T-cell (primary cell): ENCODE measurements around the gene LVRN. TPM values are rescaled to one million over a fixed set of nuclear protein-coding genes. Genes with fewer than 3 reads are reported as not detected.

ENCODE experiments used
- ATAC-seq, 4 experiments: fragments of 200-7000 bp in 3 of 4; fragments of 150-1000 bp in 1 of 4; cut with Tn5 transposase; replicated peaks in 1 of 4; 1 replicate in 3 of 4; 2 replicates in 1 of 4; pipeline ENCODE4 v1.10.0; 2021; ENCODE audit warnings: moderate library complexity in 3 of 4, mild to moderate bottlenecking in 2 of 4, moderate number of reproducible peaks in 1 of 4
- CTCF ChIA-PET, 2 donors: fragments of 300-600 bp; sonication (Branson Sonifier 250); formaldehyde crosslinking; loops; one replicate each; lab custom pipeline; 2022; ENCODE audit warnings: antibody characterized with exemption in 2 of 2; lab: Charles Lee
- POLR2A ChIA-PET, 2 donors: fragments of 300-600 bp; sonication (Branson Sonifier 250); formaldehyde crosslinking; loops; one replicate each; lab custom pipeline; 2022; ENCODE audit warnings: antibody characterized with exemption in 2 of 2; lab: Charles Lee
- DNase-seq, 35 experiments: peaks; one replicate each; pipeline versions ENCODE4 v3.0.0 to v3.0.0-alpha.2; 2013 to 2023
- H3K27ac ChIP-seq: one replicate; pipeline ENCODE4 v1.5.1; 2013; ENCODE audit warnings: low read length
- H3K27me3 ChIP-seq, 2 experiments: replicated peaks in 1 of 2; 1 replicate in 1 of 2; 2 replicates in 1 of 2; pipeline versions ENCODE4 v1.6.1 to v1.7.0; 2013; ENCODE audit warnings: low read length in 1 of 2, mixed read lengths in 1 of 2; ENCODE audit not compliant: control insufficient read depth in 2 of 2, insufficient read depth in 2 of 2; ENCODE audit errors: extremely low read depth in 1 of 2
- H3K36me3 ChIP-seq, 2 donors: 1 replicate in 1 of 2; 2 replicates in 1 of 2; pipeline versions ENCODE4 v1.6.1 to v1.7.0; 2013; ENCODE audit warnings: low read length in 1 of 2; ENCODE audit not compliant: control insufficient read depth in 2 of 2, insufficient read depth in 1 of 2; ENCODE audit errors: extremely low read depth in 1 of 2
- H3K4me1 ChIP-seq, 2 experiments: 1 replicate in 1 of 2; 2 replicates in 1 of 2; pipeline versions ENCODE4 v1.6.1 to v1.7.0; 2013; ENCODE audit warnings: low read length in 2 of 2, mixed read lengths in 1 of 2; ENCODE audit not compliant: insufficient read depth in 2 of 2, control insufficient read depth in 1 of 2; ENCODE audit errors: extremely low read depth in 1 of 2
- H3K4me3 ChIP-seq, 2 donors: 1 replicate in 1 of 2; 2 replicates in 1 of 2; pipeline versions ENCODE4 v1.5.1 to v1.7.0; 2013; ENCODE audit warnings: mild to moderate bottlenecking in 2 of 2, low read length in 1 of 2, moderate library complexity in 1 of 2; ENCODE audit not compliant: control insufficient read depth in 1 of 2; ENCODE audit errors: extremely low read depth in 1 of 2
- H3K9me3 ChIP-seq: 2 replicates; pipeline ENCODE4 v1.7.0; 2013
- H3K27ac Mint-ChIP-seq, 2 donors: one replicate each; pipeline ENCODE4 v1.8.0; 2020 to 2021; ENCODE audit warnings: mild to moderate bottlenecking in 2 of 2, mixed read lengths in 2 of 2
- H3K27me3 Mint-ChIP-seq, 2 donors: one replicate each; pipeline ENCODE4 v1.8.0; 2021 to 2022; ENCODE audit warnings: mixed read lengths in 2 of 2
- H3K36me3 Mint-ChIP-seq: one replicate; pipeline ENCODE4 v1.8.0; 2021; ENCODE audit warnings: mixed read lengths
- H3K4me1 Mint-ChIP-seq, 3 donors: one replicate each; pipeline ENCODE4 v1.8.0; 2020 to 2022; ENCODE audit warnings: mixed read lengths in 3 of 3, mild to moderate bottlenecking in 1 of 3
- H3K4me3 Mint-ChIP-seq, 3 donors: one replicate each; pipeline ENCODE4 v1.8.0; 2020 to 2022; ENCODE audit warnings: mild to moderate bottlenecking in 3 of 3, mixed read lengths in 3 of 3, moderate library complexity in 3 of 3
- H3K9me3 Mint-ChIP-seq, 3 donors: one replicate each; pipeline ENCODE4 v1.8.0; 2020 to 2022; ENCODE audit warnings: mixed read lengths in 3 of 3
- WGBS: methylation state at CpG from one replicate; pipeline ENCODE4 v1.1.5; 2013; ENCODE audit warnings: missing lambda C conversion rate; ENCODE audit not compliant: insufficient coverage; 5-methylcytosine and 5-hydroxymethylcytosine counted together
- total RNA-seq, 35 experiments: library from RNA in 6 of 35; stranded (reverse) in 6 of 35; fragments of 120-200 nt in 1 of 35; gene quantifications; one replicate each; pipeline versions ENCODE4 v1.2.1 to v1.2.4 and lab custom pipeline; 2013 to 2026

LVRN gene
- total RNA-seq, 5 donors from 2014 or later (not counting 1 experiment from before 2014, with no cell fraction given), result 0.12 to 0.28 TPM; not detected in 3

DNA sequence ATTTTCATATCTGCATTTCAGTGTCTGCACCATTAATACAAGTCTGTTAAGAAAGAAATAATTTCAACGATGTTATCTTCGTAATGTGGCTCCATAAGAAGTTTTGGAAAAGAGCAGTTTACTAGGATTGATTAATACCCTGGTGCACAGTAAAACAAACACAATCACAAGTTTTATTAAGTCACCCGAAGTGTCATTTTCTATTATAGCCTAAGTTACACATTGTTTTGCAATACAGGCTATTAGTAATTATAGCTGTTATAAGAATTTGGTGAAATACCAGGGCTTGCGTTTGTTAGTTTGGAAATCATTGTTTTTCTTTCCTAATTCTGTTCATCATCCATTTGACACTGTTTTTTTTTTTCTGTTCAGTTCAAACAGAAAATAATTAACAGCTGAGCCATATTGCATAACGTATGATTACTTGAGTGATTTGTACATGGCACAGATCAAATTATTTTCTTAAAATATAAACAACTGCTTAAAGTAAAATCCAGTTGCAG is 30.6 kb downstream of the LVRN start:
- DNase-seq (no peak), ATAC-seq (no peak)
- ChIA-PET CTCF (interaction anchor here in 1 of 2 donors (0.7 kb wide), 1 partner anchor 359 kb away, joined by 3 read pairs; no protein-coding TSS in a partner anchor), POLR2A (interaction anchor here in 1 of 2 donors (0.7 kb wide), 1 partner anchor 22 kb away, joined by 3 read pairs; no protein-coding TSS in a partner anchor)
- no peaks in the 10 kb centered on the region for H3K4me1 Mint-ChIP-seq
- H3K27me3 ChIP-seq, result peaks cover 0 to 3% of the 10 kb centered on the region in 2 experiments
- WGBS, result no CpG with 5 or more reads among the region's 5 CpGs
- peaks cover 14 to 23% of the 10 kb centered on the region in 2 donors for H3K27me3 Mint-ChIP-seq
- no peak overlapping the region for H3K4me3 Mint-ChIP-seq
- no peaks in the 10 kb centered on the region for H3K36me3 ChIP-seq
- no peaks in the 10 kb centered on the region for H3K9me3 ChIP-seq
- no peaks in the 10 kb centered on the region for H3K9me3 Mint-ChIP-seq
- H3K4me3 ChIP-seq, result no peak overlapping the region
- no peak overlapping the region for H3K27ac ChIP-seq
- H3K4me1 ChIP-seq, result no peaks in the 10 kb centered on the region
- no peak overlapping the region for H3K27ac Mint-ChIP-seq
- no peaks in the 10 kb centered on the region for H3K36me3 Mint-ChIP-seq

DNA sequence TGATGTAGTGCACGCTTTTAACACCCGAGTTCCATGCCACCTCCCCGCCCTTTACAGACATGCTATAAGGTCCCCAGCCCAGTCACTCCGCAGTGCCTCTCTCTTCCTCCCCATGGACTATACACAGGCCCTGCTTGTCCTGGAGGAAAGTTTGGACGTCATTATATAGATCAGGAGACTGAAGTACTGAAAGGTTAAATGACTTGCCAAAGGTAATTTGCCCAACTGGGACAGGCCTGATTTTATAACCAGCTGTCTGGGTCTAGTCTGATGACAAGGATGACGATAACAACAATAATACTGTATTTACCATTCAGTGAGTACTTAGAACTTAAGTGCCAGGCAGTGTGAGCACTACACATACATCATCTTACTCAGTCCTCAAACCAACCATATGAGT is 33.1 kb downstream of the LVRN start:
- POLR2A ChIA-PET, result no interaction called here
- no peaks in the 10 kb centered on the region for H3K9me3 Mint-ChIP-seq
- Histone ChIP-seq H3K9me3 (no peaks in the 10 kb centered on the region), H3K4me3 (no peak overlapping the region), H3K4me1 (no peaks in the 10 kb centered on the region), H3K36me3 (no peaks in the 10 kb centered on the region), H3K27me3 (peaks cover 0 to 3% of the 10 kb centered on the region in 2 experiments), H3K27ac (no peak overlapping the region)
- CTCF ChIA-PET, result no interaction called here
- peaks cover 14 to 30% of the 10 kb centered on the region in 2 donors for H3K27me3 Mint-ChIP-seq
- ATAC-seq (no peak), DNase-seq (no peak)
- H3K36me3 Mint-ChIP-seq, result no peaks in the 10 kb centered on the region
- no peaks in the 10 kb centered on the region for H3K4me1 Mint-ChIP-seq
- no peak overlapping the region for H3K4me3 Mint-ChIP-seq
- H3K27ac Mint-ChIP-seq, result no peak overlapping the region
- WGBS, result 100% methylated on average over 2 of the region's 6 CpGs

DNA sequence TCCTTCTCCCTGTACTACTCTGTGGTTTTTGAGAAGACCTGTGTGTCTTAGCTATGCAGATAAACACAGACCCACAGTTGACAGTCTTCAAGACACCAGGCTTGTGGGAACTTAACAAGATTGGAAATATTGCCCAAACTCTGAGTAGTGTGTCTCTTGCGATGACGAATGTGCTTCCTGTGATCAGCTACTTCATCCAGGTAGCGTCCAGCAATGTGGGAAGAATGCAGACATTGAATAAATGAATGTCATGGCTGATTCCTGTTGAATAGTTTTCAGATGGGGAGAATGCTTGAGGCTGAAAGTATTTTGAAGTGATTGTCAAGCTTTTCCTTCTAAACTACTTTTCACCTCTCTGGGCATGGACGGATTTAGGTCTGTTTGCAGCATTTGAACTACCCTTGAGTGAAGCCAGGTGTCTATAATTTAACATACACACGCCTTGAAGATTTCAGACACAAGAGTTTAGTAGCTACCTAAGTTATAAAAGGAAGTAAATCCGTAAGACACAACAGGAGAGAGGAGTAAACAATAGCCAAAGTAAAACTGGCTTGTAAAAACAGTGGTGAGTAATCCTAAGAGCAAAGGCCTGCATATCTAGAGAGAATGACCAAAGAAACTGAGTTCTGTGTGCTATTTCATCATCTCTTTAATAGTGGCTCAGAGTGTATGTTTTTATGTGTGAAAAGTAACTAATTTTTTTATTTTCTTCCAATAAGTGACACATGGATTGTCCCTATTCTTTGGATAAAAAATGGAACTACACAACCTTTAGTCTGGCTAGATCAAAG is 40.0 kb downstream of the LVRN start:
- Histone ChIP-seq H3K36me3 (no peaks in the 10 kb centered on the region), H3K9me3 (no peaks in the 10 kb centered on the region), H3K27ac (no peak overlapping the region), H3K4me1 (no peaks in the 10 kb centered on the region), H3K27me3 (no peaks in the 10 kb centered on the region), H3K4me3 (no peak overlapping the region)
- ATAC-seq (no peak), DNase-seq (no peak)
- no CpG with 5 or more reads among the region's 6 CpGs for WGBS
- H3K4me3 Mint-ChIP-seq, result no peak overlapping the region
- no peaks in the 10 kb centered on the region for H3K4me1 Mint-ChIP-seq
- H3K9me3 Mint-ChIP-seq, result no peaks in the 10 kb centered on the region
- ChIA-PET POLR2A (no interaction called here), CTCF (no interaction called here)
- peaks cover 0 to 18% of the 10 kb centered on the region in 2 donors for H3K27me3 Mint-ChIP-seq
- H3K27ac Mint-ChIP-seq, result no peak overlapping the region
- no peaks in the 10 kb centered on the region for H3K36me3 Mint-ChIP-seq

DNA sequence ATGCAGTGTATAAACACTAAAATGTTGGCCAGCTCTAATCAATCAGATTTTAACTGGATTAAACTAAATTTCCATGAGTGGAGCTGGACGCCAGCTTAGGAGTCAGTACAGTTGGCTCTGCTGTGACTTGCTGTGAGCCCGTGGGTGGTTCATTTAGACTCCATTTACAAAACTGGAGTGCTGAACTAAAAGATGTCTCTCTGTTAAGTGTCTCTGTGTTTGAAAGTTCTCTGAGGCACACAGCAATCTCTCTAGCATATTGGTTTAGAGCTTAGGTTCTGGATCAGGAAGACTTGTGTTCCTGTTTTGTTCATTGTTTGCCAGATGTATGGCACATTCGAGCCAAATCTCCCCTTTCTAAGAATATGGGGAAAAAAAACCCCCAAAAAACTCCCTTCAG is 42.0 kb downstream of the LVRN start:
- H3K27me3 ChIP-seq, result no peaks in the 10 kb centered on the region
- H3K4me3 ChIP-seq, result no peak overlapping the region
- no peaks in the 10 kb centered on the region for H3K9me3 ChIP-seq
- no peaks in the 10 kb centered on the region for H3K36me3 ChIP-seq
- ChIA-PET POLR2A (no interaction called here), CTCF (no interaction called here)
- Mint-ChIP-seq H3K36me3 (no peaks in the 10 kb centered on the region), H3K4me3 (no peak overlapping the region), H3K27me3 (peaks cover 0 to 10% of the 10 kb centered on the region in 2 donors), H3K27ac (no peak overlapping the region), H3K9me3 (no peaks in the 10 kb centered on the region), H3K4me1 (no peaks in the 10 kb centered on the region)
- no peaks in the 10 kb centered on the region for H3K4me1 ChIP-seq
- no peak overlapping the region for H3K27ac ChIP-seq
- DNase-seq, result no peak
- ATAC-seq, result no peak
- 100% methylated on average over 1 of the region's 3 CpGs for WGBS

DNA sequence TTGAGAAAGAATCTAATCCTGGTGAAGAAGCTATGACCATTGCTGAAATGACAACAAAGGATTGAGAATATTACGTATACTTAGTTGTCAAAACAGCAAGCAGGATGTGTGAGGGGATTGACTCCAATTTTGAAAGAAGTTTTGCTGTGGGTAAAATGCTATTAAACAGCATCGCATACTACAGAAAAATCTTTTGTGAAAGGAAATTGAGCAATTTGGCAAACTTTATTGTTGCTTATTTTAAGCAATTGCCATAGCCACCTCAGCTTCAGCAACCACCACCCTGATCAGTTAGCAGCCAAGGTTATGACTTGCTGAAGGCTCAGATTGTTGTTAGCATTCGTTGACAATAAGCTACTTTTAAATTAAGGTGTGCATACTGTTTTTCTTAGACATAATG is 47.5 kb downstream of the LVRN start:
- H3K27ac Mint-ChIP-seq, result no peak overlapping the region
- ATAC-seq (no peak), DNase-seq (no peak)
- no peaks in the 10 kb centered on the region for H3K27me3 ChIP-seq
- peaks cover 0 to 13% of the 10 kb centered on the region in 2 donors for H3K27me3 Mint-ChIP-seq
- H3K4me1 Mint-ChIP-seq, result no peaks in the 10 kb centered on the region
- no peaks in the 10 kb centered on the region for H3K36me3 ChIP-seq
- no peak overlapping the region for H3K4me3 Mint-ChIP-seq
- H3K4me1 ChIP-seq, result no peaks in the 10 kb centered on the region
- 83% methylated on average over 1 of the region's 3 CpGs for WGBS
- no peaks in the 10 kb centered on the region for H3K9me3 Mint-ChIP-seq
- H3K4me3 ChIP-seq, result no peak overlapping the region
- ChIA-PET POLR2A (no interaction called here), CTCF (no interaction called here)
- no peaks in the 10 kb centered on the region for H3K36me3 Mint-ChIP-seq
- no peaks in the 10 kb centered on the region for H3K9me3 ChIP-seq
- H3K27ac ChIP-seq, result no peak overlapping the region

DNA sequence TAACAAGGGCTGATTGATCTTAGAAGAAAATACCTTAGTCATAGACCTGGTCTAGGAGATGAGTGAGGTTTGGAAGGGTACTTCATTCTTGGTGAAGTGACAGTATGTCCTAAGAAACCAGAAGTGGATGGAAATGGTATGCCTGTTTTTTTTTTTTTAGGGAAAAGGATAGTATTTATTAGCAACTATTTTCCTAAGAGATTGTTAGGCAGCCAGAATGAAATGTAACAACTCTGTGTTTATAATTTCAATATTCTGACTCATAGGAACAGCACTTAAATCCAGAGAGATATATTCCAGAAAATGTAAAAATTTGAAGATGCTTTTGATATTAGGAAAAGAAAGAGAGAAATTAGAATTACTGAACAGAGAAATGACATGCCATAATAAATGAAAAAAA is 48.8 kb downstream of the LVRN start:
- no peak for ATAC-seq
- no peak for DNase-seq
- H3K27ac Mint-ChIP-seq, result no peak overlapping the region
- H3K36me3 Mint-ChIP-seq, result no peaks in the 10 kb centered on the region
- H3K27ac ChIP-seq, result no peak overlapping the region
- peaks cover 0 to 13% of the 10 kb centered on the region in 2 donors for H3K27me3 Mint-ChIP-seq
- no peaks in the 10 kb centered on the region for H3K9me3 Mint-ChIP-seq
- ChIA-PET CTCF (no interaction called here), POLR2A (no interaction called here)
- H3K4me3 ChIP-seq, result no peak overlapping the region
- H3K4me3 Mint-ChIP-seq, result no peak overlapping the region
- H3K4me1 Mint-ChIP-seq, result no peaks in the 10 kb centered on the region
- H3K4me1 ChIP-seq, result no peaks in the 10 kb centered on the region
- no peaks in the 10 kb centered on the region for H3K27me3 ChIP-seq
- H3K9me3 ChIP-seq, result no peaks in the 10 kb centered on the region
- no peaks in the 10 kb centered on the region for H3K36me3 ChIP-seq
